Measurements from ENCODE around the gene PDZK1IP1. TPM values are rescaled to one million over a fixed set of nuclear protein-coding genes. Genes with fewer than 3 reads are reported as not detected.

Gene PDZK1IP1
- total RNA-seq, 3 donors from 2014 or later (not counting 1 experiment from before 2014, with no cell fraction given), result 0.54 TPM; not detected in 2

GRCh38 chr1:47235241-47235681 lies 45.4 kb upstream of the PDZK1IP1 start:
- ATAC-seq (no peak), DNase-seq (no peak)
- peaks cover 33% of the 10 kb centered on the region for H3K27me3 ChIP-seq (ENCODE audit: control insufficient read depth, insufficient read depth, low read length)
- H3K4me3 ChIP-seq (ENCODE audit: low read length), result no peak overlapping the region
- Mint-ChIP-seq H3K4me3 (no peak overlapping the region), H3K9me3 (no peaks in the 10 kb centered on the region), H3K27me3 (ENCODE audit: low read depth in 2 of 2) (peaks cover 50 to 64% of the 10 kb centered on the region in 2 donors), H3K36me3 (no peaks in the 10 kb centered on the region), H3K4me1 (peaks cover 15 to 30% of the 10 kb centered on the region in 2 donors), H3K27ac (no peak overlapping the region)
- H3K4me1 ChIP-seq (ENCODE audit: control insufficient read depth, insufficient read depth, low read length), result peaks cover 27% of the 10 kb centered on the region
- no peak overlapping the region for H3K27ac ChIP-seq (ENCODE audit: low read length)
- intact Hi-C loops (cut with micrococcal nuclease), result loop anchor here (10.0 kb wide), 1 partner anchor 200 kb away; the partner anchor contains the start of gene FOXD2
- WGBS (ENCODE audit: insufficient coverage), result 12% methylated on average over 19 of the region's 21 CpGs
- H3K36me3 ChIP-seq (ENCODE audit: control insufficient read depth, insufficient read depth, low read length), result no peaks in the 10 kb centered on the region
- no peaks in the 10 kb centered on the region for H3K9me3 ChIP-seq (ENCODE audit: control insufficient read depth, insufficient read depth, low read length)
- TF ChIP-seq CTCF (IDR thresholded peaks at IDR 0.05), result no peak

GRCh38 chr1:47233186-47233585 lies 43.4 kb upstream of the PDZK1IP1 start:
- Mint-ChIP-seq H3K9me3 (no peaks in the 10 kb centered on the region), H3K4me1 (peaks cover 22 to 37% of the 10 kb centered on the region in 2 donors), H3K27me3 (ENCODE audit: low read depth in 2 of 2) (peaks cover 65 to 71% of the 10 kb centered on the region in 2 donors), H3K36me3 (no peaks in the 10 kb centered on the region), H3K27ac (no peak overlapping the region), H3K4me3 (peak overlapping the region; percentile 3)
- intact Hi-C loops (cut with micrococcal nuclease), result loop anchor here (10.0 kb wide), 1 partner anchor 202 kb away; the partner anchor contains the start of gene FOXD2
- Histone ChIP-seq H3K27ac (ENCODE audit: low read length) (no peak overlapping the region), H3K27me3 (ENCODE audit: control insufficient read depth, insufficient read depth, low read length) (peaks cover 49% of the 10 kb centered on the region), H3K9me3 (ENCODE audit: control insufficient read depth, insufficient read depth, low read length) (no peaks in the 10 kb centered on the region), H3K36me3 (ENCODE audit: control insufficient read depth, insufficient read depth, low read length) (no peaks in the 10 kb centered on the region), H3K4me3 (ENCODE audit: low read length) (no peak overlapping the region), H3K4me1 (ENCODE audit: control insufficient read depth, insufficient read depth, low read length) (peaks cover 28% of the 10 kb centered on the region)
- DNase-seq (no peak), ATAC-seq (no peak)
- WGBS (ENCODE audit: insufficient coverage), result 92% methylated on average over 6 of the region's 6 CpGs
- TF ChIP-seq CTCF (IDR thresholded peaks at IDR 0.05), result no peak

GRCh38 chr1:47232187-47232874 lies 42.5 kb upstream of the PDZK1IP1 start, which contains the start of gene TAL1:
TSS of gene TAL1 (minus strand) at chr1:47232225. CDS start at chr1:47225888, 6,337 bp downstream.
- H3K4me3 ChIP-seq (ENCODE audit: low read length), result peak within 1 kb of the TSS; percentile 19
- no peaks in the 10 kb centered on the region for H3K9me3 ChIP-seq (ENCODE audit: control insufficient read depth, insufficient read depth, low read length)
- intact Hi-C loops (cut with micrococcal nuclease), result loop anchor here (10.0 kb wide), 1 partner anchor 202 kb away; the partner anchor contains the start of gene FOXD2
- no peaks in the 10 kb centered on the region for H3K9me3 Mint-ChIP-seq
- ATAC-seq, result peak; percentile 27 to 55 (median 36)
- peaks cover 28% of the 10 kb centered on the region for H3K4me1 ChIP-seq (ENCODE audit: control insufficient read depth, insufficient read depth, low read length)
- peaks cover 52% of the 10 kb centered on the region for H3K27me3 ChIP-seq (ENCODE audit: control insufficient read depth, insufficient read depth, low read length)
- H3K4me1 Mint-ChIP-seq, result peaks cover 22 to 37% of the 10 kb centered on the region in 2 donors
- H3K27me3 Mint-ChIP-seq (ENCODE audit: low read depth in 2 of 2), result peaks cover 68 to 72% of the 10 kb centered on the region in 2 donors
- peak within 1 kb of the TSS; percentile 75 for H3K4me3 Mint-ChIP-seq
- DNase-seq, result no peak
- WGBS (ENCODE audit: insufficient coverage), result 8% methylated on average over 51 of the region's 51 CpGs
- no peak for TF ChIP-seq CTCF (IDR thresholded peaks at IDR 0.05)
- no peaks in the 10 kb centered on the region for H3K36me3 Mint-ChIP-seq
- no peaks in the 10 kb centered on the region for H3K36me3 ChIP-seq (ENCODE audit: control insufficient read depth, insufficient read depth, low read length)
- H3K27ac ChIP-seq (ENCODE audit: low read length), result no peak within 1 kb of the TSS
- H3K27ac Mint-ChIP-seq, result no peak within 1 kb of the TSS
